Pancreas (tissue), 10 donors: Measurements from ENCODE around the gene LRMDA. TPM values are rescaled to one million over a fixed set of nuclear protein-coding genes. Genes with fewer than 3 reads are reported as not detected.

Experiments
- ATAC-seq, 4 donors: fragments of 200-7000 bp; cut with Tn5 transposase; one replicate each; pipeline versions ENCODE4 v1.8.0 to v1.9.1; 2020; ENCODE audit warnings: mild to moderate bottlenecking in 4 of 4, moderate library complexity in 4 of 4
- DNase-seq, 6 donors: peaks; one replicate each; pipeline ENCODE4 v3.0.0-alpha.2; 2020
- FAIRE-seq: peaks from 2 replicates; lab custom pipeline; 2012; peaks lifted over from hg19 to GRCh38; lab: Jason Lieb, UNC
- H3K27ac ChIP-seq, 4 donors: fragments of 200-600 bp; sonication (generic); 1 replicate in 3 of 4; 2 replicates in 1 of 4; pipeline versions ENCODE4 v1.5.0 to v1.8.0; 2020
- H3K27me3 ChIP-seq, 4 donors: fragments of 200-600 bp; one replicate each; pipeline ENCODE4 v1.8.0; 2021
- H3K36me3 ChIP-seq, 3 donors: fragments of 200-600 bp; sonication (generic) in 1 of 3; one replicate each; pipeline versions ENCODE4 v1.5.0 to v1.8.0; 2020 to 2021
- H3K4me1 ChIP-seq, 3 donors: fragments of 200-600 bp; one replicate each; pipeline ENCODE4 v1.8.0; 2021
- H3K4me3 ChIP-seq, 4 donors: fragments of 200-600 bp; sonication (generic) in 2 of 4; one replicate each; pipeline versions ENCODE4 v1.5.0 to v1.8.0; 2020 to 2021
- H3K9me3 ChIP-seq, 4 donors: fragments of 200-600 bp; one replicate each; pipeline ENCODE4 v1.8.0; 2021
- WGBS, 2 donors: extraction: QIAGEN DNeasy Blood & Tissue Kit; methylation state at CpG; one replicate each; pipeline ENCODE4 v1.1.7; 2013; 5-methylcytosine and 5-hydroxymethylcytosine counted together
- intact Hi-C, 3 donors: fragments of 100-400 bp; cut with DNase I; formaldehyde crosslinking; loops; one replicate each; pipeline versions ENCODE4 v1.11.1 to v1.14.2; 2022
- polyA plus RNA-seq, 2 donors: library from polyadenylated mRNA; stranded (reverse); fragments of 200-250 nt; gene quantifications; one replicate each; pipeline ENCODE4 v1.2.3, GENCODE V29; 2013
- total RNA-seq, 6 donors: library from RNA; stranded (reverse); fragmentation: NEBNext Ultra II Directional in 4 of 6; extraction: Animal tissue kit (Norgen Biotek cat#: 25700) in 4 of 6; gene quantifications; one replicate each; pipeline versions ENCODE4 v1.2.1 to v1.2.4, GENCODE V29; 2021 to 2023
- TF ChIP-seq, protein P1 (sequence below), 4 donors: fragments of 200-600 bp; sonication (generic) in 3 of 4; IDR thresholded peaks; one replicate each; pipeline versions ENCODE4 v1.5.0 to v1.8.0; 2021; ENCODE audit warnings: antibody characterized with exemption in 4 of 4
- donor health status: healthy with polysubstance abuse.
- donor health status: DM: no; HTN: no; CAD: no; lungs with moderate emphysema.
- donor health status: DM: no; HTN: no; CAD: no.
- donor health status: control.
- donor health status: control.
- donor health status: Bipolar disorder and iron deficiency.
- donor health status: DM: yes; HTN: yes; CAD: no.
- donor health status: DM: no; HTN: no; CAD: no.
- donor health status: DM: no; HTN: no; CAD: no.
- donor health status: DM: yes; HTN: yes; CAD: no.

Gene LRMDA
- total and polyA plus RNA-seq, 8 donors: 4.6 to 21.2 (median 13.4) TPM

DNA sequence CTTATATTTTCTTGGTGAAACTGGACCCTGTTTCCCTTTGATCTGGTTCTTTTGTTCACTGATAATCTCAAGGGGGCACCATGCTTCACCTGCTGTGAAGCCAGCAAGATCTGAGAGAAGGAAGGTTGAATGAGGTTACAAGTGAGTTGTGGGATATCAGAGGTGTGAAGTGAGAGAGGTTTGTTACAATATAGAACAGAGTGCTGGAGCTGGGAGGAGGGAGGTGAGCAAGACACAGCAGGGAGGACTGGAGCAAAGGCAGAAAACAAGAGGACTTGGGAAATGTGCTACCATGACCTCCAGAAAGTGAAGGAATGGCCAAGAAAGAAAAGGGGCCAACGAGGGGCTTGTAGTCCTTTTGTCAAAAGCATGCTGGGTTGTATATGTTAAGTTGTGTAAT is 156.6 kb downstream of the LRMDA start:
- TF ChIP-seq, protein P1, sequence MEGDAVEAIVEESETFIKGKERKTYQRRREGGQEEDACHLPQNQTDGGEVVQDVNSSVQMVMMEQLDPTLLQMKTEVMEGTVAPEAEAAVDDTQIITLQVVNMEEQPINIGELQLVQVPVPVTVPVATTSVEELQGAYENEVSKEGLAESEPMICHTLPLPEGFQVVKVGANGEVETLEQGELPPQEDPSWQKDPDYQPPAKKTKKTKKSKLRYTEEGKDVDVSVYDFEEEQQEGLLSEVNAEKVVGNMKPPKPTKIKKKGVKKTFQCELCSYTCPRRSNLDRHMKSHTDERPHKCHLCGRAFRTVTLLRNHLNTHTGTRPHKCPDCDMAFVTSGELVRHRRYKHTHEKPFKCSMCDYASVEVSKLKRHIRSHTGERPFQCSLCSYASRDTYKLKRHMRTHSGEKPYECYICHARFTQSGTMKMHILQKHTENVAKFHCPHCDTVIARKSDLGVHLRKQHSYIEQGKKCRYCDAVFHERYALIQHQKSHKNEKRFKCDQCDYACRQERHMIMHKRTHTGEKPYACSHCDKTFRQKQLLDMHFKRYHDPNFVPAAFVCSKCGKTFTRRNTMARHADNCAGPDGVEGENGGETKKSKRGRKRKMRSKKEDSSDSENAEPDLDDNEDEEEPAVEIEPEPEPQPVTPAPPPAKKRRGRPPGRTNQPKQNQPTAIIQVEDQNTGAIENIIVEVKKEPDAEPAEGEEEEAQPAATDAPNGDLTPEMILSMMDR (IDR thresholded peaks at IDR 0.05): no peak
- no peaks in the 10 kb centered on the region for H3K36me3 ChIP-seq
- peaks cover 0 to 6% (median 0%) of the 10 kb centered on the region in 3 donors for H3K4me1 ChIP-seq
- peaks cover 0 to 4% (median 0%) of the 10 kb centered on the region in 4 donors for H3K9me3 ChIP-seq
- no peaks in the 10 kb centered on the region for H3K27me3 ChIP-seq
- ATAC-seq: no peak
- no peak for FAIRE-seq
- no peak overlapping the region for H3K4me3 ChIP-seq
- H3K27ac ChIP-seq: no peak overlapping the region
- intact Hi-C loops: no loop called here
- 85 to 92% methylated on average over 1 of the region's 1 CpG for WGBS, 2 donors
- no peak for DNase-seq

DNA sequence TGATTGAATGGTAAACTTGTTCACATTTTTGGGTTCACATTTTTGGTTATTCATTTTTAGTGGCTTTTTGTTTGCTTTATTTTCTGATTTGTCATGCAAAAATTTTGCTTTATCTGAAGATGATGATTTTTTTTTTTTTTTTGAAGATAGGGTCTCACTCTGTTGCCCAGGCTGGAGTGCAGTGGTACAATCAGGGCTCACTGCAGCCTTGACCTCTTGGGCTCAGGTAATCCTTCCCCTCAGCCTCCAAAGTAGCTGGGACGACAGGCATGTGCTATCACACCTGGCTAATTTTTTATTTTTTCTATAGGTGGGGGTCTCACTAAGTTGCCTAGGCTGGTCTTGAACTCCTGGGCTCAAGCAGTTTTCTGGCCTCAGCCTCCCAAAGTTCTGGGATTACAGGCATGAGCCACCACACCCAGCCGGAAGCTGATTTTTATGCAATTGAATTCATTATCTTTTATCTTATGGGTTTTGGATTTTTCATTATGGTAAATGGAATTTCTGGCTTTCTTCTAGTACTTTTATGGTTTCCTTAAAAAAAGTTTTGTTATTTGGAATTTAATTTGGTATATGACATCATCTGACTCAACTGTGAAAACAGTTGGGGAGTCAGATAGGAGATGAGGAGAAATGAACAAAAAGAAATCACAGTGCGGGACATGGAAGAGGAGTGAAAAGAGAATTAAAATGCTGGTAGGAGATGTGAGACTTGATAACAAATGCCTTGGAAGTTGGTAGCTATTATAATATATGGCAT is 158.7 kb downstream of the LRMDA start:
- H3K4me3 ChIP-seq: no peak overlapping the region
- H3K9me3 ChIP-seq: peaks cover 0 to 4% (median 0%) of the 10 kb centered on the region in 4 donors
- intact Hi-C loops: no loop called here
- H3K27me3 ChIP-seq: no peaks in the 10 kb centered on the region
- TF ChIP-seq, protein P1 (IDR thresholded peaks at IDR 0.05): no peak
- no peaks in the 10 kb centered on the region for H3K36me3 ChIP-seq
- no peak for DNase-seq
- no peak for ATAC-seq
- H3K27ac ChIP-seq: no peak overlapping the region
- FAIRE-seq: no peak
- H3K4me1 ChIP-seq: peaks cover 0 to 8% (median 0%) of the 10 kb centered on the region in 3 donors
- 96 to 97% methylated on average over 3 of the region's 3 CpGs for WGBS, 2 donors

DNA sequence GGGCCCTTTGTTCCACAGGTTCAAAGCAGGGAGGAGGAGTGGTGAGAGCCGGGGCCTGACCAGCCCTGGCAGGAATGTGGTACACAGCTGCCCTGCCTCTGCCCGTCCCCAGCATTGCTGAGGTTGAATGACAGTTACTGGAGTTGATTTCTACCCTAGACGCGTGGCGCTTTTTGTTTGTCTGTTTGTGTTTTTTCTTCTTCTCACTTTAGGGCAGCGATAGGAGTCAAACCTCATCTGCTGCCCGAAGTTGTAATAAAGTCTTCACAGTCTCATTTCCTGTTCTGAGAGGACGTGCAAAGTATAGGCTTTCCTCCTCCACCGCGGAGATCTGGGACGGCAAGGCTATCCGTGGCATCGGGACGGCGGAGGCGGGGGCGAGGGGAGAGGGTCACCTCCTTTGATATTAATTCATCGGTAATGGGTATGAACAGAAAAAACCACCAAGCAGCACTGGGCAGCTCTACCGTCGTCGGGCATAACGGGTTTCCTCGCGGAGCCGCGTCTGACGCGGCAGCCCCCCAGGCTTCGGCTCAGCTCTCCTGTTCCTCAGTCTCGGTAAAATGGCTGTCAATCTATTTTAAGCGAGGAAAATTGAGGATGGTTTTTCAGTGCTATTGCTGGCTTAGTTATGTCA is 160.8 kb downstream of the LRMDA start:
- TF ChIP-seq, protein P1 (IDR thresholded peaks at IDR 0.05): no peak
- FAIRE-seq (no peak), DNase-seq (no peak), ATAC-seq (peak in 3 of 4 donors; percentile 43 to 54 (median 53))
- Histone ChIP-seq H3K36me3 (no peaks in the 10 kb centered on the region), H3K4me3 (no peak overlapping the region), H3K27me3 (no peaks in the 10 kb centered on the region), H3K4me1 (peaks cover 0 to 8% (median 0%) of the 10 kb centered on the region in 3 donors), H3K9me3 (peaks cover 0 to 4% (median 0%) of the 10 kb centered on the region in 4 donors), H3K27ac (peak overlapping the region in 2 of 4 donors; percentile 42 to 62)
- WGBS, 2 donors: 78 to 83% methylated on average over 31 of the region's 31 CpGs
- intact Hi-C loops: no loop called here

DNA sequence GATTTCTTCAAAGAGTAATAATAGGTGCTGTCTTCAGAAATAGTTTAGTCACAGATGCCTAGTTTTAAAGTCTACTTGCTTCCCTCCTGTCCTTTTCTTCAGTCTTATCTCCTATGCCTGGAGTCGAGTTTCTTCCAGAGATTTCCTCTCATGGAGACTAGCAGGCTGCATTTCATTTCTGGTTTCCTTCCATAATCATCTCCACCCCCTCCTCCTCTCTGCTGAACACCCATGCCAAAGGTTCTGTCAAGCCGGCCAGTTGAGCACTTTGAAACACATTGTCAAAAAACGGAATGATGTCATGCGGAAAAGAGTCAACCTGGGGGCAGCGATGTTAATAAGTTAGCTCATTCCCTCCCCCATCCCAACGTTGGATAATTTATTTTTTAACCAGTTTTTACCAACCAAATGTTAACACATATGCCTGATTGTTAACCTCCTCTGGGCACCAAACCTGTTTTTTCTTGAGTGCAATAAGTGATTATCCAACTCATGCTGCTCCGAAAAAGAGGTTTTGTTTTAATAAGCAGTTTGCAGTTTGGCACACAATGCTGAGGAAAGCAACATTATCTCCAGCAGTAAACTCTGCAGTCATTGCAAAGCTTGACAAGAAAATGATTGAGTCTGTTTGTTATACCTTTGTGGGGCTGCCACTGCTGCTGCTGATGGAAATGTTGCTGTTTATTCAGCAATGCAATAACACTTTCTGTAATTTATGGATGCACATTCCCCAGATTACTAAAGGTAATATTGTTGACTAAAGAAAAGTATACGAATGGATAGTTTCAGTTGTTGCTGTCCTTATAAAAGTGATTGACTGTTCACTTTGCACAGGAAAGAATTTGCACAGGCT is 161.6 kb downstream of the LRMDA start:
- H3K27ac ChIP-seq: peak overlapping the region in 2 of 4 donors; percentile 42 to 62
- peaks cover 0 to 4% (median 0%) of the 10 kb centered on the region in 4 donors for H3K9me3 ChIP-seq
- H3K36me3 ChIP-seq: no peaks in the 10 kb centered on the region
- intact Hi-C loops: no loop called here
- DNase-seq: no peak
- no peaks in the 10 kb centered on the region for H3K27me3 ChIP-seq
- ATAC-seq: peak; percentile 71 to 84 (median 78)
- no peak for FAIRE-seq
- H3K4me3 ChIP-seq: no peak overlapping the region
- TF ChIP-seq, protein P1 (IDR thresholded peaks at IDR 0.05): no peak
- peaks cover 0 to 8% (median 3%) of the 10 kb centered on the region in 3 donors for H3K4me1 ChIP-seq
- WGBS, 2 donors: 16 to 19% methylated on average over 8 of the region's 8 CpGs
